H9 (cell line): ENCODE measurements around the gene ITPR1. TPM values are rescaled to one million over a fixed set of nuclear protein-coding genes. Genes with fewer than 3 reads are reported as not detected.

Experiments
- DNase-seq: peaks from one replicate; pipeline ENCODE4 v3.0.0-alpha.2; 2017
- H2AFZ ChIP-seq: one replicate; pipeline ENCODE4 v1.6.1; 2013; ENCODE audit warnings: mild to moderate bottlenecking, low read length, control low read depth, moderate library complexity
- H2AK5ac ChIP-seq: 2 replicates; pipeline ENCODE4 v1.6.1; 2013; ENCODE audit warnings: low read length, control low read depth, mixed read lengths; ENCODE audit not compliant: insufficient read length
- H2BK120ac ChIP-seq: one replicate; pipeline ENCODE4 v1.6.1; 2013; ENCODE audit warnings: low read depth, mild to moderate bottlenecking, low read length, control low read depth, inconsistent platforms; ENCODE audit not compliant: poor library complexity, severe bottlenecking
- H2BK12ac ChIP-seq: 2 replicates; pipeline ENCODE4 v1.6.1; 2013; ENCODE audit warnings: low read length, control low read depth, mixed read lengths, low read depth; ENCODE audit not compliant: insufficient read length
- H2BK15ac ChIP-seq: 2 replicates; pipeline ENCODE4 v1.6.1; 2013; ENCODE audit warnings: low read depth, low read length, control low read depth
- H2BK20ac ChIP-seq: one replicate; pipeline ENCODE4 v1.6.1; 2013; ENCODE audit warnings: low read depth, mild to moderate bottlenecking, low read length, control low read depth, inconsistent platforms; ENCODE audit not compliant: poor library complexity, severe bottlenecking
- H2BK5ac ChIP-seq: 2 replicates; pipeline ENCODE4 v1.6.1; 2013; ENCODE audit warnings: low read length, control low read depth, mixed read lengths; ENCODE audit not compliant: insufficient read length
- H3K14ac ChIP-seq: 2 replicates; pipeline ENCODE4 v1.6.1; 2013; ENCODE audit warnings: low read length, control low read depth; ENCODE audit not compliant: insufficient read depth
- H3K18ac ChIP-seq: 2 replicates; pipeline ENCODE4 v1.6.1; 2013; ENCODE audit warnings: low read depth, mild to moderate bottlenecking, mixed read lengths, low read length, control low read depth; ENCODE audit not compliant: insufficient read length
- H3K23ac ChIP-seq: 2 replicates; pipeline ENCODE4 v1.6.1; 2013; ENCODE audit warnings: low read length, control low read depth, mixed read lengths, low read depth; ENCODE audit not compliant: insufficient read length
- H3K23me2 ChIP-seq: 2 replicates; pipeline ENCODE4 v1.6.1; 2013; ENCODE audit warnings: low read depth, mild to moderate bottlenecking, mixed read lengths, low read length, control low read depth; ENCODE audit not compliant: insufficient read length, poor library complexity, severe bottlenecking
- H3K27ac ChIP-seq: 2 replicates; pipeline ENCODE4 v1.5.1; 2013; ENCODE audit warnings: low read length, control low read depth, mixed read lengths, low read depth; ENCODE audit not compliant: insufficient read length
- H3K27me3 ChIP-seq: 2 replicates; pipeline ENCODE4 v1.6.1; 2013; ENCODE audit warnings: low read length, control low read depth, inconsistent platforms; ENCODE audit not compliant: insufficient read depth
- H3K4ac ChIP-seq: 2 replicates; pipeline ENCODE4 v1.6.1; 2013; ENCODE audit warnings: low read depth, mild to moderate bottlenecking, control low read depth, inconsistent platforms, low read length, moderate library complexity
- H3K4me1 ChIP-seq: 2 replicates; pipeline ENCODE4 v1.6.1; 2013; ENCODE audit warnings: low read length, control low read depth, inconsistent platforms; ENCODE audit not compliant: insufficient read depth
- H3K4me2 ChIP-seq: 2 replicates; pipeline ENCODE4 v1.6.1; 2013; ENCODE audit warnings: low read length, control low read depth, mixed read lengths; ENCODE audit not compliant: insufficient read length, insufficient read depth
- H3K56ac ChIP-seq: 2 replicates; pipeline ENCODE4 v1.6.1; 2013; ENCODE audit warnings: low read depth, mild to moderate bottlenecking, mixed read lengths, low read length, control low read depth; ENCODE audit not compliant: insufficient read length
- H3K79me1 ChIP-seq: 2 replicates; pipeline ENCODE4 v1.6.1; 2013; ENCODE audit warnings: low read depth, mild to moderate bottlenecking, moderate library complexity, low read length, control low read depth, inconsistent platforms; ENCODE audit not compliant: insufficient read depth, poor library complexity, severe bottlenecking
- H3K79me2 ChIP-seq: 2 replicates; pipeline ENCODE4 v1.6.1; 2013; ENCODE audit warnings: low read length, control low read depth, inconsistent platforms; ENCODE audit not compliant: insufficient read depth
- H3K9ac ChIP-seq: 2 replicates; pipeline ENCODE4 v1.6.1; 2013; ENCODE audit warnings: low read length, control low read depth, mixed read lengths; ENCODE audit not compliant: insufficient read length; ENCODE audit errors: extremely low read depth
- H3K9me3 ChIP-seq: one replicate; pipeline ENCODE4 v1.6.1; 2013; ENCODE audit warnings: low read depth, low read length, inconsistent platforms; ENCODE audit not compliant: control insufficient read depth
- H3T11ph ChIP-seq: one replicate; pipeline ENCODE4 v1.6.1; 2013; ENCODE audit warnings: mild to moderate bottlenecking, low read length, control low read depth, inconsistent platforms
- H4K20me1 ChIP-seq: one replicate; pipeline ENCODE4 v1.6.1; 2013; ENCODE audit not compliant: control insufficient read depth, insufficient read length, insufficient read depth
- H4K5ac ChIP-seq: 2 replicates; pipeline ENCODE4 v1.6.1; 2013; ENCODE audit warnings: low read depth, mild to moderate bottlenecking, mixed read lengths, low read length, control low read depth; ENCODE audit not compliant: insufficient read length
- H4K8ac ChIP-seq: replicated peaks from 2 replicates; pipeline ENCODE4 v1.6.1; 2013; ENCODE audit warnings: low read length, control low read depth, mixed read lengths, low read depth; ENCODE audit not compliant: insufficient read length
- H4K91ac ChIP-seq: 2 replicates; pipeline ENCODE4 v1.6.1; 2013; ENCODE audit warnings: low read depth, mild to moderate bottlenecking, moderate library complexity, mixed read lengths, low read length, control low read depth; ENCODE audit not compliant: insufficient read length
- H3K27ac Mint-ChIP-seq, 3 experiments: 2 replicates in 2 of 3; 3 replicates in 1 of 3; pipeline ENCODE4 v1.8.0; 2020 to 2021; ENCODE audit warnings: mixed read lengths in 3 of 3, mild to moderate bottlenecking in 1 of 3, moderate library complexity in 1 of 3
- H3K27me3 Mint-ChIP-seq: 2 replicates; pipeline ENCODE4 v1.8.0; 2021; ENCODE audit warnings: low read depth, mild to moderate bottlenecking, moderate library complexity, mixed read lengths
- H3K36me3 Mint-ChIP-seq, 3 experiments: 2 replicates in 2 of 3; 3 replicates in 1 of 3; pipeline ENCODE4 v1.8.0; 2020 to 2021; ENCODE audit warnings: low read depth in 3 of 3, mixed read lengths in 3 of 3; ENCODE audit not compliant: insufficient read depth in 1 of 3
- H3K4me1 Mint-ChIP-seq, 2 experiments: 2 replicates each; pipeline ENCODE4 v1.8.0; 2020; ENCODE audit warnings: mixed read lengths in 2 of 2
- H3K4me3 Mint-ChIP-seq, 2 experiments: 2 replicates in 1 of 2; 3 replicates in 1 of 2; pipeline ENCODE4 v1.8.0; 2020 to 2021; ENCODE audit warnings: mild to moderate bottlenecking in 2 of 2, mixed read lengths in 2 of 2, moderate library complexity in 1 of 2
- H3K9me3 Mint-ChIP-seq, 2 experiments: 2 replicates in 1 of 2; 3 replicates in 1 of 2; pipeline ENCODE4 v1.8.0; 2020; ENCODE audit warnings: mild to moderate bottlenecking in 2 of 2, mixed read lengths in 2 of 2, moderate library complexity in 1 of 2
- CTCF ChIP-seq: fragments of 200-600 bp; sonication (generic); conservative IDR thresholded peaks from 3 replicates; pipeline ENCODE4 v1.8.0; 2021; ENCODE audit warnings: antibody characterized with exemption, mild to moderate bottlenecking
- WGBS: extraction: QIAGEN DNeasy Blood & Tissue Kit; methylation state at CpG from one replicate; pipeline ENCODE4 v1.1.7; 2013; ENCODE audit warnings: missing lambda C conversion rate, low lambda C conversion rate, mixed read lengths; ENCODE audit not compliant: insufficient read length; ENCODE audit errors: extremely low coverage; 5-methylcytosine and 5-hydroxymethylcytosine counted together
- total RNA-seq: library from RNA; stranded (reverse); gene quantifications from 2 replicates; pipeline ENCODE4 v1.2.1, GENCODE V29; 2021

Gene ITPR1
- total RNA-seq, 1 experiment from 2014 or later, result 4.2 TPM

GRCh38 chr3:4460334-4460733 lies 32.8 kb upstream of the ITPR1 start:
- no peak overlapping the region for H3T11ph ChIP-seq
- H4K5ac ChIP-seq, result no peak overlapping the region
- H3K4me1 ChIP-seq, result no peaks in the 10 kb centered on the region
- no peak overlapping the region for H2BK15ac ChIP-seq
- H3K23me2 ChIP-seq, result no peaks in the 10 kb centered on the region
- Mint-ChIP-seq H3K9me3 (no peaks in the 10 kb centered on the region; a peak in 1 of 5 replicates), H3K27me3 (no peaks in the 10 kb centered on the region), H3K4me1 (no peaks in the 10 kb centered on the region), H3K27ac (no peak overlapping the region), H3K4me3 (no peak overlapping the region), H3K36me3 (no peaks in the 10 kb centered on the region; a peak in 1 of 7 replicates)
- H2AK5ac ChIP-seq, result no peak overlapping the region
- WGBS, result no CpG with 5 or more reads among the region's 4 CpGs
- no peak overlapping the region for H2BK5ac ChIP-seq
- H2AFZ ChIP-seq, result no peak overlapping the region
- no peak overlapping the region for H3K9ac ChIP-seq
- TF ChIP-seq CTCF, result no peak
- H2BK120ac ChIP-seq, result no peak overlapping the region
- no peak overlapping the region for H4K91ac ChIP-seq
- no peak for DNase-seq
- no peaks in the 10 kb centered on the region for H4K20me1 ChIP-seq
- no peaks in the 10 kb centered on the region for H3K9me3 ChIP-seq
- H2BK12ac ChIP-seq, result no peak overlapping the region
- H2BK20ac ChIP-seq, result no peak overlapping the region
- no peak overlapping the region for H3K14ac ChIP-seq
- no peaks in the 10 kb centered on the region for H3K79me2 ChIP-seq
- H3K18ac ChIP-seq, result no peak overlapping the region
- H3K79me1 ChIP-seq, result no peaks in the 10 kb centered on the region
- no peak overlapping the region for H3K56ac ChIP-seq
- H3K4ac ChIP-seq, result no peak overlapping the region
- no peak overlapping the region for H3K27ac ChIP-seq
- no peaks in the 10 kb centered on the region for H3K27me3 ChIP-seq
- no peak overlapping the region for H3K4me2 ChIP-seq
- H3K23ac ChIP-seq, result no peak overlapping the region
- no peak overlapping the region for H4K8ac ChIP-seq
